A172 (cell line): ENCODE data around the gene DUS2. TPM values are rescaled to one million over a fixed set of nuclear protein-coding genes. Genes with fewer than 3 reads are reported as not detected.
"Not testable (repeated sequence)": the region's sequence is repeated elsewhere in the genome, so short reads cannot be mapped to it uniquely, and the experiment has no call there.

Experiments used
- DNase-seq: peaks from one replicate; pipeline ENCODE4 v3.0.0-alpha.2; 2015; ENCODE audit warnings: low spot score
- total RNA-seq: library from RNA; depleted of rRNA; stranded (reverse); fragments of >200 nt; shearing (Covaris generic); gene quantifications from 2 replicates; pipeline ENCODE4 v1.2.3, GENCODE V29; 2014

The DUS2 gene
- total RNA-seq, 1 experiment from 2014 or later = 12.9 TPM

DNA sequence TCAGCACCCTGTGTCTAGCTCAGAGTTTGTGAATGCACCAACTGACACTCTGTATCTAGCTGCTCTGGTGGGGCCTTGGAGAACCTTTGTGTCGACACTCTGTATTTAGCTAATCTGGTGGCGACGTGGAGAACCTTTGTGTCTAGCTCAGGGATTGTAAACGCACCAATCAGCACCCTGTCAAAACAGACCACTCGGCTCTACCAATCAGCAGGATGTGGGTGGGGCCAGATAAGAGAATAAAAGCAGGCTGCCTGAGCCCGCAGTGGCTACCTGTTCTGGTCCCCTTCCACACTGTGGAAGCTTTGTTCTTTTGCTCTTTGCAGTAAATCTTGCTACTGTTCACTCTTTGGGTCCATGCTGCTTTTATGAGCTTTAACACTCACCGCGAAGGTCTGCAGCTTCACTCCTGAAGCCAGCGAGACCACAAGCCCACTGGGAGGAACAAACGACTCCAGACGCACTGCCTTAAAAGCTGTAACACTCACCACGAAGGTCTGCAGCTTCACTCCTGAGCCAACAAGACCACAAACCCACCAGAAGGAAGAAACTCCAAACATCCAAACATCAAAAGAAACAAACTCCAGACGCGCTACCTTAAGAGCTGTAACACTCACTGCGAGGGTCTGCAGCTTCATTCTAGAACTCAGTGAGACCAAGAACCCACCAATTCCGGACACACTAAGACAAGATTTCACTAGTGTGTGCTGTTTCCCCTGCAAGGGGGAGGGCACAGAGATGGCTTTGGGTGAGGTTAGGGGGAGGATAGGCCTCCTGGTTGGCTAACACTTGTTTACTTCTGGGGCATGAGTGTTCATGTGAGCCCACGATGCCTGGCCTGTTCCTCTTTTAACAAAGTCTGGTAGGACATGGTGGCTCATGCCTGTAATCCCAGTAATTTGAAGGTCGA lies 24.1 kb upstream of the DUS2 start, which contains the start of gene DPEP2:
Gene DPEP2 (minus strand): TSS at position 706 of the 910 bp plus-strand sequence. CDS start 6,272 bp downstream, outside the sequence.
- DNase-seq = not testable (repeated sequence)

DNA sequence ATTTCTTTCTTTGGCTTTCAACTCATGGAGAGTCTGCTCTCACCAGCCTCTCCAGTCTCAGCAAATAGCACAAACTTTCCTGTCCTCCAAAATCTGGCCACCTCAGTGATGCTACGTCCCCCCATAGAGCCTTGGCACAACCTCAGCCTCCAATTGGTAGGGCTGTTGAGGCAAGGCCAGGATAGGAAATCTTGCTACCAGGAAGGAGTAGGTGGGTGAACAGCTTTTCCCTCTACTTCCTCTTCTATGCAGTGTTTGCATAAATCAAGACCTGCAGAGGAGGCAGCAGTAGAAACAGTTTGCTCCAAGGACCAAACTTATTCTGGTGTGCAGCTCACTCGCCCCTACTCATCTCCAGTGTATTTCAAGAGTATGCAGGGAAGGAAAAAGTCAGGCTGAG lies 23.1 kb upstream of the DUS2 start:
- DNase-seq = no peak

DNA sequence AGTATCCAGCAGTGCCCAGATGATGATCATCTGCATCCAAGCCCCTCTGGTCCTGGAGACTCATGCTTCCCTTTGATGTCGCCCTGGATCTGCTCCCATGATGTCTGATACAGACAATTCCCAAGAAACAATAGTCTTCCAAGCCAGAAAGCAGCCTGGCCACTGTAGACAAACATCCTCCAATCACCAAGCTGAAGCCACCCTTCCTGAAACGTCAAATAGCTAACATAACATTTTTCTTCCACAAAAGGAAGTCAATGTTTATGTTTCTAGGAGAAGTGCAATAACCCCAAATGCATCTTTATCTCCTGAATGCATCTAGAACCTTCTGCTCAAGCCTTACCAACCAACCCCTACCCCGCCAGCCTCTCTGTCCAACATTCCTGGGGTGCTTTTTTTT lies 22.6 kb upstream of the DUS2 start:
- DNase-seq = no peak

DNA sequence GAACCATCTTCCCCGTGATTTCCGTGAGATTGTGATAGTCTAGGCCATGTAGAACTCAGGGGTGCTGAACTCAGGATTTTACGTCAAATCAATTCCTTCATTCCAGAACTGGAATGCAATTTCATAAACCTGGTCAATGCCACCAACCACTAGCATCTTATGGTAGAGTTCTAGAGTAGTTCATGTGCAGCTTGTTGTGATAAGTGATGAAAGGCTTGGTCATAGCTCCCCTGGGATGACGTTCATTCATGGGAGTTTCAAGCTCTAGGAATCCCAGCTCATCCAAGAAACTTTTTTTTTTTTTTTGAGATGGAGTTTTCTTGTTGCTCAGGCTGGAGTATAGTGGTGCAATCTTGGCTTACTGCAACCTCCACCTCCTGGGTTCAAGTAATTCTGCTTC lies 20.1 kb upstream of the DUS2 start:
- DNase-seq = no peak

DNA sequence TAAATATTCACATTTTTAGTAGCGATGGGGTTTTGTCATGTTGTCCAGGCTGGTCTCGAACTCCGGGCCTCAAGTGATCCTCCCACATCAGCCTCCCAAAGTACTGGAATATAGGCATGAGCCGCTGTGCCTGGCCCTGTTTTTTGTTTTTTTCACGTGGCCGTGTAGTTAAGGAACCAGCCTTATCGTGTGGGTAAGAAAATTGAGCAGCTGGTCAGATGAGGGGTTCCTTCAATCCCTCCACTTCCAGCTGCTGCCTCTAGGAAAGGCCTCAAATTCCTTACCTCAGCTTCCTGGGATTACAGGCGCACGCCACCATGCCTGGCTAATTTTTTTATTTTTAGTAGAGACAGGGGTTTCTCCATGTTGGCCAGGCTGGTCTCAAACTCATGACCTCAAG lies 17.9 kb upstream of the DUS2 start:
- DNase-seq = no peak

DNA sequence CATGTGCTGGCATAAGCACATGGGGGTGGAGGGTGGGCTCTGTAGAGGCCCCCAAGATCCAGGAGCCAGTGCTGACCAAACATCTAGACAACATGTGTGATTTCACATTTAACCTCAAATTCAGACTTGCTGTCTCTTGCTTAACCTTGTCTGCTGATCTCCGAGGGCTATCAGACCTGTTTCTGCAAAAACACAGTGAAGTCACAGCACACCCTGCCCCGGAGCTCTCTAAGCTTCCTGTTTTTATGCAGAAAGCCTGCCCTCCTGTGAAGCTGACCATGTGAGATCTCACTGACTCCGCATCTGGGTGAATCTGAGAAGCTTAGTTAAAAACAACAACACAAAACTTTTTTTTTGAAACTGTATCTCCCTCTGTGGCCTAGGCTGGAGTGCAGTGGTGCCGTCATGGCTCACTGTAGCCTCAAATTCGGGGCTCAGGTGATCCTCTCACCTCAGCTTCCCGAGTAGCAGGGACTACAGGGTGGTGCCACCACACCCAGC lies 17.2 kb upstream of the DUS2 start:
- DNase-seq = no peak

DNA sequence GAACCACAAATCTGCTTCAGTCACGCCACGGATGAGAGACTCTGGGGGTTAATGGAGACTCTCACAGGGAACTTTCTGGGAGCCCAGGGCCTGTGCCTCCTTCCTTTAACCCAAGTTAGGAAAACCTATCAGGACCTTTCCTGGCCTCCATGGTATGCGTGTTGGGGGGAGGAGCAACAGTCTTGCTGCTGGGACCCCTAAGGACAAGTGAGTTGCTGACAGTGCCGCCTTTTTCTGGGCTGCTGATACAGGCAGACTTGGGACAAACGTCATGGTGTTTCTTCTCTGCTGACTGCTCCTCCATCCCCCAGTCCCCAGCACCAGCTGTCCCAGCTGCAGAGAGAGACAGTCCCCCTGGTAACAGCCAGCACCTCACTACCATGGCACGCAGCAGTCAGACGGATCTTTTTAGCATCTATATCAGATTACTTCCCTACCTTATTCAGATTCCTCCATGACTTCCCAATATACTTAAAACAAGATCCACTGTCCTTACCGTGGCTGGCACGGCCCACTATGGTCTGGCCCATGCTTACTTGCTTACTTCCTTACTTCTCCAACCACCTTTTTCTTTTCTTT lies 13.8 kb upstream of the DUS2 start:
- no peak for DNase-seq

DNA sequence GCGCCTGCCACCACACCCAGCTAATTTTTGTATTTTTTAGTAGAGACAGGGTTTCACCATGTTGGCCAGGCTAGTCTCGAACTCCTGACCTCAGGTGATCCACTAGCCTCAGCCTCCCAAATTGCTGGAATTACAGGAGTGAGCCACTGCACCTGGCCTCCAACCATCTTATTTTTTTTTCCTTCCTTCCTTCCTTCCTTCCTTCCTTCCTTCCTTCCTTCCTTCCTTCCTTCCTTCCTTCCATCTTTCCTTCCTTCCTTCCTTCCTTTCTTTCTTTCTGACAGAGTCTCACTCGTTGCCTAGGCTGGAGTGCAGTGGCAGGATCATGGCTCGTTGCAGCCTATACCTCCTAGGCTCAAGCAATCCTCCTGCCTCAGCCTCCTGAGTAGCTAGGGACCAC lies 13.2 kb upstream of the DUS2 start:
- DNase-seq = not testable (repeated sequence)

DNA sequence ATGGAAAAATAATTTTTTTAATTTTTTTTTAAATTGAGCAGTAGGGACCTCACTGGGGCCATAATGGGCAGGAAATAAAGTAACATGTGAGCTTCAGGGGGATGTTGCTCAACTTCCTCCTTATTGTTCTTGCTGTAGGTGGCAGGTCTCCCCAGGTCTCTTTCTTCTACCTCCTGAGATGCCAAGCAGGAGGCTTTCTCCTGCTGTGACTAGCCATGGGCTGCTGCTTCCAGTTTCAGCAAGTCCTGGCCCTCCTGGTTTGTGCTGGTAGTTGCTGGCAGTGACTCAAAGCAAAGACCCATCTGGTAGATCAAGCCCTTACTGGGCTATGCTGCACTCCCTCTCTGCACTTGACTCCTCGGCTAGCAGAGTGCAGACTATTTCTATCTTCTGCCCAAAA lies 9.6 kb upstream of the DUS2 start:
- DNase-seq = no peak

DNA sequence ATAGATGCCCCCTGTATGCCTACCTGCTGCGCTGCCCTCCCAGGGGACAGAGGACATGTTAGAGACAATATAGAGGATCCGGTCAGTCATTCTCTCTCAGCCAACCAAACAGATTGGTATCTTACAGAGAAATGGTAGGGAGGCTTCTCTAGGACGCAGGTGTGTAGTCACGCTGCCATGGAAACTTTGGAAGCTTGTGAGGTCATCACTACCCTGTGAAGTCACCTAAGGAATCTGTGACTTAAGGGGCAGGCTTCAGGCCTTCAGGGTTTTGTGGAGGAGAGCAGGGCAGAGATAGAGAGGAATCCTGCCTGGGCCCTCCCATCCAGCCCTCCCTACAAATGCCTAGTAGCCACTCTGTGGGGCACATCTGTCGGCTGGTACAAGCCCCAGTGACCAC lies 7.4 kb upstream of the DUS2 start, which contains the start of gene DPEP2NB:
Gene DPEP2NB (minus strand): TSS at position 231 of the 400 bp plus-strand sequence. CDS start 141 bp downstream, at position 90.
- no peak for DNase-seq

DNA sequence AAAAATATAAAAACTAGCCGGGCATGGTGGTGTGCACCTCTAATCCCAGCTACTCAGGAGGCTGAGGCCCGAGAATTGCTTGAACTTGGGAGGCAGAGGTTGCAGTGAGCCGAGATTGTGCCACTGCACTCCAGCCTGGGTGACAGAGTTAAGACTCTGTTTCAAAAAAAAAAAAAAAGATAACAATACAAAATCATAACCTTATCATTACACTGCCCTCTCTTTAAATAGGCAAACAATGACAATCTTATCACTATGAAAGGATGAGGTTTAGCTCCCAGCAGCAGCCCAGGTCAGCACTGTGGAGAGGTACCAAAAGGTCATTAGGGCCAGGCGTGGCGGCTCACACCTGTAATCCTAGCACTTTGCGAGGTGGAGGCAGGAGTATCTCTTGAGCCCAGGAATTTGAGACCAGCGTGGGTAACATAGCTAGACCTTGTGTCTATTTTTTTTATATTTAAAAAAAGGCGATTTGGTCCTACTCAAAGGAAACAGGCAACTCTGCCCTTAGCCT lies 3.9 kb upstream of the DUS2 start:
- DNase-seq = no peak

DNA sequence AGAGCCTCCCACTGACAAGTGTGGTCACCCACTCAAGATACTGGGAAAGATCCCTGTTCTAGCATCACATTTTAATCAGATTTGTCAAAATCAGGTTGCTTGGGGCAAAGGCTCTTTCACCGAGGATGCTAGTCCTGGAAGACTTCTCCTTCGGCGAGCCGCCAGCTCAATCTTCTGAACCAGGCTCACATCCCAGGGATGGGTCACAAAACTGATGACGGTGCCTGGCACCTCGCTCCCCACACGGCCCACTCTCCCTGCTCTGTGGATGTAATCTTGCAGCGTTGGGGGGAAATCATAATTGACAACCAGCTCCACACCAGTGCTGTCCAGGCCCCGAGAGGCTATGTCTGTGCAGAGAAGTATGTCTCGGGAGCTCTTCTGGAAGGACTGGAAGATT lies 1.6 kb upstream of the DUS2 start:
- DNase-seq = no peak

DNA sequence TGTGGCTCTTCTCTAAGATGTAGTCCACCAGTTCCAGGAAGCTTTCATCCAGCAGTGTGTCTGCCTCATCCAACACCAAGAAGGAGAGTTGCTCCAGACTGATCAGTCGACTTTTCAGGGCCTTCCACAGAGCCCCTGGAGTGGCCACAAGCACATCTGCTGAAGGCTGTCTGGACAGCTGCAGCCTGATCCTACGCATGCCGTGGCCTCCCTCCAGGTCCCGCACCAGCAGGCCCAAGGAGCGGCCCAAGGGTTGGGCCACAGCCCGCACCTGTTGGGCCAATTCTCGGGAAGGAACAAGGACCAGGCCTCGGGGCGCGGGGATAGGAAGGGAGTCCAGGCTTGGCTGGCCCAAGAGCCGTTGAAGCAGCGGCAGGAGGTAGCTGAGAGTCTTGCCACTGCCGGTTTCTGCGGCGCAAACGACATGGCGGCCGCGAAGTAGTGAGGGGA lies 781 bp upstream of the DUS2 start:
- DNase-seq = no peak

DNA sequence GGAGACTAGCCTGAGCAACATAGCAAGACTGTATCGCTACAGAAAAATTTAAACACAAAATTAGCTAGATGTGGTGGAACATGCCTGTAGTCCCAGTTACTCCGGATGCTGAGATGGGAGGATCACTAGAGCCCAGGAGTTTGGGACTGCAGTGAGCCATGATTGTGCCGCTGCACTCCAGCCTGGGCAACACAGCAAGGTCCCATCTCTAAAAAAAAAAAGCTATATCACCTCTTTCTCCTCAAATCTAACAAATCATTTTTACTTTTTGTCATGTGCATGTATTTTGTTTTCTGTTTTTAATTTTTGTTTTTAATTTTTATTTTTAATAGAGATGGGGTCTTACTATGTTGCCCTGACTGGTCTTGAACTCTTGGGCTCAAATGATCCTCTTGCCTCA lies 5.9 kb downstream of the DUS2 start:
- no peak for DNase-seq

DNA sequence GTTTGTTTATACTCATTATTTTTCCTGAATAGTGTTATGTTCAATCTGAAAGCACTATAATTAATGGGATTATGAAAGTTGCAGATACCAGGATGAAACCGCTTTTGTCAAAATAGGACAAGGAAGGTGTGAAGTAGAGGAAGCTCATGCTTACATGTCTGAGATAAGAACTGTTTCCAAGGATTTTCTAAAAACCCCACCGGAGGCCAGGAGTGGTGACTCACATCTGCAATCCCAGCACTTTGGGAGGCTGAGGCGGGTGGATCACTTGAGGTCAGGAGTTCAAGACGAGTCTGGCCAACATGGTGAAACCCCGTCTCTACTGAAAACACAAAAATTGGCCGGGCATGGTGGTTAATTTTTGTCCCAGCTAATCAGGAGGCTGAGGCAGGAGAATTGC lies 7.0 kb downstream of the DUS2 start:
- peak; percentile 38 for DNase-seq

DNA sequence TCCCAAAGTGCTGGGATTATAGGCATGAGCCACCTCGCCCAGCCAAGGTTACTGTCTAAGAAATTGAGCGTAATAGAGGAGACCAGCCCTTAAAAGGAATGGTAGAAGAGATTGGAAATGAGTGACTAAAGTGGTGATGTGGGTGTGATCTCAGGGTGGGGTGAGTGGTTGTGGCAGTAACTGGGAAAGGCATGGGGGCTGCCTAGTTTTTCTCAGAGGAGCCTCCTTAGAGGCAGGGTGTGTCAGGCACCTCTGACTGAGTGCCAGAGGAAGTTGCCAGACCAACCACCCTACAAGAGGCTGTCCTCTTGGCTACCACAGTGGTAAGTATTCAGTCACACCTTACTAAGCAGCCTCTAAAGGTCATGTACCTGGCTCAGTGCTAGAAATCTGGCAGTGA lies 8.9 kb downstream of the DUS2 start:
- peak; percentile 39 for DNase-seq

DNA sequence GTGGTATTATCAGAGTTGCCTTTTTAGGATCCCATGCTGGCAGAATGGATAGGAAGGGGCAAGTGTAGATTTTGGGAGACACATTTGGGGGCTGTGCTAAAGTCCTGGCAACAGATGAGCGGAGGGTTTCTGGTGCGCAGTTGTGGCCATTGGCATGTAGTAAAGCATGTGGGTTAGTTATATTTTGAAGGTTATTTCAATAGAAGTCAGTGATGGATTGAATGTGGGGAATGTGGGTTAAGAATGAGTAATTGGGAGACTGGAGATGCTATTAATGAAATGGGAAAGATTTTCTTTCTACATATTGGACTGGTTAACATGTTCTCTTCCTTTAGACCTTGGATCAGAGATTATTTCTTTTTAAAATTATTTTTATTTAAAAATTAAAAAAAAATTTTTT lies 10.0 kb downstream of the DUS2 start:
- no peak for DNase-seq

DNA sequence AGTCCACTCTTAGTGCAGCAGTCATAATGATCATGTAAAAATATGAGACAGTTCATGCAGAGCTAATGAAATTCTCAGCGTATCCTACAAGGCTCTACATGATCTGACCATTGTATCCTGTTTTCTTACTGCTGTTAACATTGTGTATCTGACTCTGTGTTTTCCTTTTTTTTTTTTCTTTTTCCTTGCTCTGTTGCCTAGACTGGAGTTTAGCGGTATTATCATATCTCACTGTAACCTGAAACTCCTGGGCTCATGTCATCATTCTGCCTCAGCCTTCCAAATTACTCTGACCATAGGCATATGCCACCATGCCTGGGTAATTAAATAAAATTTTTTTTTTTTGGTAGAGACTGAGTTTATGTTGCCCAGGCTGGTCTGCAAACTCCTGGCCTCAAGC lies 12.1 kb downstream of the DUS2 start:
- no peak for DNase-seq

DNA sequence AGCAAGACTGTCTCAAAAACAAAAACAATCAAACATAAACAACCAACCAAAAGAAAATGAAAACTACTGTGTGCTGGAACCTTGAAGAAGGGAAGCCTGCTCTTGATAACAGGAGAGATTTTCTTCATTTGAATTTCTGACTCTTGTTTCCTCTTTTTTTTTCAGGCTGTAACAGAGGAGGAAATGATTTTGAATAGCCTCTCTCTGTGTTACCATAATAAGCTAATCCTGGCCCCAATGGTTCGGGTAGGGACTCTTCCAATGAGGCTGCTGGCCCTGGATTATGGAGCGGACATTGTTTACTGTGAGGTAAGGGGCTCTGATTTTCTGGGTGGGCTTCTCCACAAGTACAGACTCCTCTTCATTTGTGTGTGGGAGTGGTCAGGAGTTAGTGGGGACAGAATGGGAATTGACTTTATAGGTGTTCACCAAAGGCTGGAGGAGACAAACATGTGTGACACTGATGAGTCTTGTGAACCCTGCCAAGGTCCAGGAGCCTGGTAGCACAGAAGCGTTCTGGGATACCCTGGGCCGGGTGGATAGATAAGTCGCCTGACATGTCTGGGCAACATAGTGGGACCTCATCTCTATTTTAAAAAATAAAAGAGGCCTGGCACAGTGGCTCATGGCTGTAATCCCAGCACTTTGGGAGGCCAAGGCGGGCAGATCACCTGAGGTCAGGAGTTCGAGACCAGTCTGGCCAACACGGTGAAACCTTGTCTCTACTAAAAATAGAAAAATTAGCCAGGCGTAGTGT lies 14.9 kb downstream of the DUS2 start:
- DNase-seq = no peak

DNA sequence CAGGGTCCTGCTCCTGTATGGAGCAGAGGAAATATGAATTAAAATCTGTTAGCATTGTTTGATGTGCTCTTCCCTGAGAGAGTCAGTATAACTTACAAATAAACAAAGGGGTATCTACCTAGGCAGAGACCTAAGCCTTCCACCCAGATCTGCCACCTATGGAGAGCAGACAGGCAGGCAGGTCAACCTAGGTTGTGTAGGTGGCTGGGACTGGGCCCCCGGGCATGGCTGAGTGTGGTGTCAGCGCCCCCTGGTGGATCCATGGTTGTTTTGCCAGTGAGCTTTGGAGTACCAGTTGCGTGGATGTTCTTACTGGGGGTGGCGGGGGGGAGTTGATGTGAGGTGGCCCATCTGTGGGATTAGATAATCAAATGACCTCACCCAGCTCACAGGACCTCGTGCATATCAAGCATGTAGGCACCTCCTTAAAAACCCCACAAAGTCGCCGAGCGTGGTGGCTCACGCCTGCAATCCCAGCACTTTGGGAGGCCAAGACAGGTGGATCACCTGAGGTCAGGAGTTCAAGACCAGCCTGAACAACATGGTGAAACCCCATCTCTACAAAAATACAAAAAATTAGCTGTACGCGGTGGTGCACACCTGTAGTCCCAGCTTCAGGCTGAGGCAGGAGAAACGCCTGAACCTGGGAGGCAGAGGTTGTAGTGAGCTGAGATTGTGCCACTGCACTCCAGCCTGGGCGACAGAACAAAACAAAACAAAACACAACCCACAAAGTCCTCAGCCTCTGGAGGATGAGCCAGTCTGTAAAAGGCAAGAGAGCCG lies 17.6 kb downstream of the DUS2 start:
- peak; percentile 58 for DNase-seq

DNA sequence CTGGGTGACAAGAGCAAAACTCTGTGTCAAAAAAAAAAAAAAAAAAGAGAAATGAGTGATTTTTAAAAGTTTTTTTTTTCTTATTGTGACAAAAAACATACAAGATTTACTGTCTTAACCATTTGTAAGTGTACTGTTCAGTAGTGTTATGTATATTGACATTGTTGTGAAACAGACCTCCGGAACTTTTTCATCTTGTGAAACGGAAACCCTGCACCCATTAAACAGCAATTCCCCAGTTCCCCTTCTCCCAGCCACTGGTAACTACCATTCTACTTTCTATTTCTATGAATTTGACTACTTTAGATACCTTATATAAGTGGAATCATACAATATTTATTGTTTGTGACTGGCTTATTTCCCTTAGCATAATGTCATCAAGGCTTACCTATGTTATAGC lies 18.7 kb downstream of the DUS2 start:
- no peak for DNase-seq
